Mesothelial cell of epicardium (in vitro differentiated cells): ENCODE data around the gene NR3C2. TPM values are rescaled to one million over a fixed set of nuclear protein-coding genes. Genes with fewer than 3 reads are reported as not detected.

ENCODE experiments used
- DNase-seq, 2 experiments: peaks; one replicate each; pipeline ENCODE4 v3.0.0; 2021; ENCODE audit warnings: low spot score in 2 of 2; ENCODE audit not compliant: unreplicated experiment in 2 of 2
- H3K27ac Mint-ChIP-seq: 2 replicates; pipeline ENCODE4 v1.8.0; 2021; ENCODE audit warnings: mixed read lengths
- H3K27me3 Mint-ChIP-seq: 2 replicates; pipeline ENCODE4 v1.8.0; 2021; ENCODE audit warnings: low read depth, mixed read lengths
- H3K36me3 Mint-ChIP-seq: 2 replicates; pipeline ENCODE4 v1.8.0; 2021; ENCODE audit warnings: mixed read lengths
- H3K4me1 Mint-ChIP-seq: 2 replicates; pipeline ENCODE4 v1.8.0; 2021; ENCODE audit warnings: mixed read lengths
- H3K4me3 Mint-ChIP-seq: 2 replicates; pipeline ENCODE4 v1.8.0; 2021; ENCODE audit warnings: mild to moderate bottlenecking, moderate library complexity, mixed read lengths
- H3K9me3 Mint-ChIP-seq: 2 replicates; pipeline ENCODE4 v1.8.0; 2021; ENCODE audit warnings: mixed read lengths
- total RNA-seq: library from RNA; stranded (reverse); gene quantifications from 3 replicates; pipeline ENCODE4 v1.2.1, GENCODE V29; 2021
- TF ChIP-seq, protein P1 (sequence below): fragments of 200-600 bp; sonication (generic); IDR thresholded peaks from one replicate; pipeline ENCODE4 v1.5.0; 2021; ENCODE audit warnings: antibody characterized with exemption; ENCODE audit not compliant: unreplicated experiment

Gene NR3C2
- total RNA-seq, 1 donor from 2014 or later, result 5.2 TPM

DNA sequence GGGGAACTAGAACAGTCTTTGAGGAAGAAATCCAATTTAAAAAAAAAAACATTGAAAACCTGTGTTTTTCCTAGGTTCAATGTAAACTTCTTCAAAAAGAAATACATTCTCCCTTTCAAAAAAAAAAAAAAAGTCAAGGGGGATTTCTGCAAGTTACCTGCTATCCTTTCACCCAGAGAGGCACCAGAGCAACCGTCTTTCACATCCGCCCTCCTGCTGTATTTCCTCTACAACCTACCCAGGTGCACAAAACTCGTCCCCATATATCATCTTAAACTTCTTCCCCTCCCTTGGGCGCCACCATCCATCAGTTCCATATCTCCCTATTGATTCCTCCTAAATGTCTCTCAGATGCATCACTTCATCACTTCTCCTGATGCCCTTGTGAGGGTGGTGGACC, 74.5 kb downstream of the NR3C2 start:
- Mint-ChIP-seq H3K27ac (no peak overlapping the region), H3K4me3 (no peak overlapping the region), H3K27me3 (peaks cover 24% of the 10 kb centered on the region), H3K36me3 (no peaks in the 10 kb centered on the region), H3K4me1 (no peaks in the 10 kb centered on the region), H3K9me3 (no peaks in the 10 kb centered on the region)
- TF ChIP-seq, protein P1, sequence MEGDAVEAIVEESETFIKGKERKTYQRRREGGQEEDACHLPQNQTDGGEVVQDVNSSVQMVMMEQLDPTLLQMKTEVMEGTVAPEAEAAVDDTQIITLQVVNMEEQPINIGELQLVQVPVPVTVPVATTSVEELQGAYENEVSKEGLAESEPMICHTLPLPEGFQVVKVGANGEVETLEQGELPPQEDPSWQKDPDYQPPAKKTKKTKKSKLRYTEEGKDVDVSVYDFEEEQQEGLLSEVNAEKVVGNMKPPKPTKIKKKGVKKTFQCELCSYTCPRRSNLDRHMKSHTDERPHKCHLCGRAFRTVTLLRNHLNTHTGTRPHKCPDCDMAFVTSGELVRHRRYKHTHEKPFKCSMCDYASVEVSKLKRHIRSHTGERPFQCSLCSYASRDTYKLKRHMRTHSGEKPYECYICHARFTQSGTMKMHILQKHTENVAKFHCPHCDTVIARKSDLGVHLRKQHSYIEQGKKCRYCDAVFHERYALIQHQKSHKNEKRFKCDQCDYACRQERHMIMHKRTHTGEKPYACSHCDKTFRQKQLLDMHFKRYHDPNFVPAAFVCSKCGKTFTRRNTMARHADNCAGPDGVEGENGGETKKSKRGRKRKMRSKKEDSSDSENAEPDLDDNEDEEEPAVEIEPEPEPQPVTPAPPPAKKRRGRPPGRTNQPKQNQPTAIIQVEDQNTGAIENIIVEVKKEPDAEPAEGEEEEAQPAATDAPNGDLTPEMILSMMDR, result no peak
- no peak for DNase-seq

DNA sequence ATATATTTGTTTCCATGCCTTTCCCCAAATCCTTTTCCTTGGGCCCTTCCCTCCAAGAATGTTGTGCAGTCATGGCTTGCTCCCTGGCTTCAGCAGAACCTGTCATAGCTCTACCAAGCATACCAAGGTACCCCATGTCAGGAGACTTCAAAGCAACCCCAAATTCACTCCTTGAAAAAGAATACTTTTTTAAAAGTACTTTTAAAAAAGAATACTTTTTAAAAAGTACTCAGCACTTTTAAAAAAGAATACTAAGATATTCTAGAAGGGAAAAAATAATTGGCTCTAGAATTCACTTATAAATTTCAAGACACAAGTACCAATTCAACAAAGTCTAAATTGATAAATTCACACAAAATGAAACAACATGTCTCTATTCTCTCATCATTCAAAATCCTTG, 76.0 kb downstream of the NR3C2 start:
- no peaks in the 10 kb centered on the region for H3K4me1 Mint-ChIP-seq
- H3K27ac Mint-ChIP-seq, result no peak overlapping the region
- TF ChIP-seq, protein P1, result no peak
- no peaks in the 10 kb centered on the region for H3K9me3 Mint-ChIP-seq
- no peaks in the 10 kb centered on the region for H3K36me3 Mint-ChIP-seq
- H3K27me3 Mint-ChIP-seq, result peaks cover 24% of the 10 kb centered on the region
- no peak for DNase-seq
- H3K4me3 Mint-ChIP-seq, result no peak overlapping the region

DNA sequence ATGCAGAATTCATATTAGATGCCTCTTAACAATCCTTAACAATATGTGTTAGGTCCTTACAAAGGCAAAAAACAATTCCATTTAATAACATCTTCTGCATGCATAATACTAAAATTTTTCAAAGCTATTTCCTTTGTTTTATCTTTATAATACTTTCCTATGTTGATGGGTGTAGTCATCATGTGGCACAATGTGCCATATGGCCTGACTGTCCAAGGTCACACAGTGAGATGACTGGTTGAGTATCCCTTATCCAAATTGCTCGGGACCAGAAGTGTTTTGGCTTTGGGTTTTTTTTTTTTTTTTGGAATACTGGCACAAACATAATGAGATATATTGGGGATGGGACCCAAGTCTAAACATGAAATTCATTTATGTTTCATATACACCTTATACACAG, 77.7 kb downstream of the NR3C2 start:
- Mint-ChIP-seq H3K4me3 (no peak overlapping the region), H3K27me3 (peaks cover 21% of the 10 kb centered on the region), H3K27ac (no peak overlapping the region), H3K4me1 (no peaks in the 10 kb centered on the region), H3K9me3 (no peaks in the 10 kb centered on the region), H3K36me3 (no peaks in the 10 kb centered on the region)
- TF ChIP-seq, protein P1, result no peak
- no peak for DNase-seq

DNA sequence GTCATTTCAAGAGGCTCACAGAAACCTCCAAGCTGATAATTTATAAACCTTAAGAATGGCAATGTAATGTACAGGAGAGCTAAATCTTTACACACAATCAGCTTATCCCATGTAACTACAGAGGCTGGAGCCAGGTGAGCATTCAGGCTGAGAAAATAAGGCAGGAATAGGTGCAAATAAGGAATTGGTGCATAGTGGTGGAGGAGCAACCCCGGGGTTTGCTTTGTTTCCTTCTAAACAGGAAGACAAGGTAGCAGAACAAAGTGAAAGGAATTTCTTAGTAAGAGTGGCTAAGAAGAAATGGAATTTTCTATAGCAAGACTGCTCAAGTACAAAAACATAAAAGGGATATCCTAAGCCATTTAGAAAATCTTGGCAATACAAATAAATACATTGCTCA, 82.4 kb downstream of the NR3C2 start:
- no peak for DNase-seq
- no peak overlapping the region for H3K27ac Mint-ChIP-seq
- no peaks in the 10 kb centered on the region for H3K36me3 Mint-ChIP-seq
- H3K9me3 Mint-ChIP-seq, result no peaks in the 10 kb centered on the region
- H3K27me3 Mint-ChIP-seq, result no peaks in the 10 kb centered on the region
- H3K4me3 Mint-ChIP-seq, result no peak overlapping the region
- TF ChIP-seq, protein P1, result no peak
- H3K4me1 Mint-ChIP-seq, result peaks cover 6% of the 10 kb centered on the region

DNA sequence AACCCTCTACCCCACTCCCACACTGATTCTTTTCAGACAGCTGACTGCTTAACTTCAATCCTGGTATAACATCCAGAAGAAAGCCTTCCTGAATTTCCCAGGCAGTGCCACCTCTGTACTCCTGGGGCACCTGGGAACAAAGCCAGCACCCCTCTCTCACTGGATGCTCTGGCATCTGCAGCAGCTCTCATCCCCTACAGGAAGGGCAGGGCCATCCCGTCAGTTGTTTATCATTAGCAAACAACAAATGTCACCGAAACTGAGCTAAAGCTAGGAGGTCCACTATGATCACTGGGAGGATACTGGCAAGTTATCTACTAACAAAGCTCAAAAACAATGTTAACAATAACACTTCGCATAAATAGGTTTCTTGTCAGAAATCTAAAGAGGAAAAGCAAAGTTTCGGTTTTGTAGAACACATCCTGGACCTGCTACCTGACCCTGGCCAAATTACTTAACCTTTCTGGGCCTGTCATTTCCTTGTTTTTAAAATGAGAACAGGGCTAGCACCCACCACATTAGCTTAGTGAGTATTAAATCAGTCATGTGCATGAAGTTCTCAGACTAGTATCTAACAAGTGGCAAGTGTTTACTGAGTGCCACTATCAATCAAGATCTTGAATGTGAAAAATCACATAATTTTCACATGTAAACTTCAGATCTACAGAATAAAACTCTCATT, 86.6 kb downstream of the NR3C2 start:
- Mint-ChIP-seq H3K9me3 (no peaks in the 10 kb centered on the region), H3K4me1 (peaks cover 6% of the 10 kb centered on the region), H3K36me3 (no peaks in the 10 kb centered on the region), H3K27ac (no peak overlapping the region), H3K4me3 (no peak overlapping the region), H3K27me3 (peaks cover 5% of the 10 kb centered on the region)
- DNase-seq, result no peak
- TF ChIP-seq, protein P1, result no peak
